ENCODE results near the gene CDK16.
A peak's percentile ranks its signal among the peaks of the same experiment; 100 is the strongest.

Gene CDK16

GRCh38 chrX:47232803-47233332 is 14.4 kb downstream of the CDK16 start, which contains the start of gene USP11:
USP11 (plus strand) TSS chrX:47233009; CDS start chrX:47233044, 35 bp downstream.
- no peak for DNase-seq (ENCODE audit: low read depth)
- no peak for TF ChIP-seq CTCF (IDR thresholded peaks at IDR 0.05; ENCODE audit: insufficient read depth, low read depth, low read length, missing control alignments)
- peak within 1 kb of the TSS; percentile 57 for H3K4me3 ChIP-seq (ENCODE audit: low read length)

GRCh38 chrX:47233333-47234113 is 15.0 kb downstream of the CDK16 start:
- H3K4me3 ChIP-seq (ENCODE audit: low read length): peak overlapping the region; percentile 57
- no peak for TF ChIP-seq CTCF (IDR thresholded peaks at IDR 0.05; ENCODE audit: insufficient read depth, low read depth, low read length, missing control alignments)
- DNase-seq (ENCODE audit: low read depth): peak; percentile 97

GRCh38 chrX:47234583-47234982 is 16.1 kb downstream of the CDK16 start:
- H3K4me3 ChIP-seq (ENCODE audit: low read length): peak overlapping the region; percentile 57

GRCh38 chrX:47235691-47236103 is 17.2 kb downstream of the CDK16 start:
- TF ChIP-seq CTCF (IDR thresholded peaks at IDR 0.05; ENCODE audit: insufficient read depth, low read depth, low read length, missing control alignments): no peak
- no peak overlapping the region for H3K4me3 ChIP-seq (ENCODE audit: low read length)

More at GRCh38 chrX:47234583-47234982, 16.1 kb downstream of the CDK16 start:
- no peak for TF ChIP-seq CTCF (IDR thresholded peaks at IDR 0.05; ENCODE audit: insufficient read depth, low read depth, low read length, missing control alignments)
- DNase-seq (ENCODE audit: low read depth): peak; percentile 36

GRCh38 chrX:47239199-47239598 is 20.7 kb downstream of the CDK16 start:
- no peak overlapping the region for H3K4me3 ChIP-seq (ENCODE audit: low read length)
- DNase-seq (ENCODE audit: low read depth): no peak
- TF ChIP-seq CTCF (IDR thresholded peaks at IDR 0.05; ENCODE audit: insufficient read depth, low read depth, low read length, missing control alignments): no peak

More at GRCh38 chrX:47235691-47236103, 17.2 kb downstream of the CDK16 start:
- DNase-seq (ENCODE audit: low read depth): no peak

GRCh38 chrX:47239898-47240545 is 21.5 kb downstream of the CDK16 start:
- no peak for DNase-seq (ENCODE audit: low read depth)
- no peak overlapping the region for H3K4me3 ChIP-seq (ENCODE audit: low read length)
- TF ChIP-seq CTCF (IDR thresholded peaks at IDR 0.05; ENCODE audit: insufficient read depth, low read depth, low read length, missing control alignments): no peak
